ENCODE measurements around the gene TOLLIP. TPM values are rescaled to one million over a fixed set of nuclear protein-coding genes. Genes with fewer than 3 reads are reported as not detected.

The TOLLIP gene
- total RNA-seq, 1 experiment from 2014 or later: 29.5 TPM

GRCh38 chr11:1299621-1300020 is 9.8 kb downstream of the TOLLIP start:
- no peaks in the 10 kb centered on the region for H3K27me3 ChIP-seq (ENCODE audit: insufficient read depth, low read depth)
- H3K36me3 ChIP-seq (ENCODE audit: low read depth): no peaks in the 10 kb centered on the region
- H3K79me2 ChIP-seq (ENCODE audit: low read depth): peaks cover 40% of the 10 kb centered on the region
- H2AFZ ChIP-seq: no peak overlapping the region
- H3K4me1 ChIP-seq (replicated peaks; ENCODE audit: insufficient read depth): peaks cover 23% of the 10 kb centered on the region
- no peaks in the 10 kb centered on the region for H3K9me2 ChIP-seq (ENCODE audit: insufficient read depth)
- 0 out of 2 replicates have a peak overlapping the region, but pooled peaks have one; percentile 16 for H3K27ac ChIP-seq
- no TSS peak for BruUV-seq (replicated peaks)
- H4K20me1 ChIP-seq (ENCODE audit: insufficient read depth): peaks cover 13% of the 10 kb centered on the region
- CTCF ChIA-PET: no interaction called here
- H3K4me3 ChIP-seq: no peak overlapping the region
- no peak for DNase-seq
- peak overlapping the region; percentile 44 for H3K4me2 ChIP-seq
- H3F3A ChIP-seq (ENCODE audit: insufficient read depth, low read depth): peaks cover 9% of the 10 kb centered on the region; the same call in 1 of the 2 replicates
- no peak for TF ChIP-seq CTCF (conservative IDR thresholded peaks at IDR 0.05)
- TF ChIP-seq EZH2 (IDR thresholded peaks at IDR 0.05; ENCODE audit: low read depth): no peak
- POLR2A ChIA-PET (ENCODE audit: unreplicated experiment): no interaction called here
- no peaks in the 10 kb centered on the region for H3K9me3 ChIP-seq (ENCODE audit: insufficient read depth, low read depth)
- intact Hi-C loops (cut with micrococcal nuclease; ENCODE audit: unreplicated experiment): no loop called here

GRCh38 chr11:1298695-1299492 is 10.5 kb downstream of the TOLLIP start:
- POLR2A ChIA-PET (ENCODE audit: unreplicated experiment): no interaction called here
- Histone ChIP-seq H4K20me1 (ENCODE audit: insufficient read depth) (peaks cover 13% of the 10 kb centered on the region), H3K4me3 (no peak overlapping the region), H2AFZ (no peak overlapping the region), H3K27me3 (ENCODE audit: insufficient read depth, low read depth) (no peaks in the 10 kb centered on the region), H3K9me3 (ENCODE audit: insufficient read depth, low read depth) (no peaks in the 10 kb centered on the region), H3K4me2 (peak overlapping the region; percentile 44), H3K79me2 (ENCODE audit: low read depth) (peaks cover 33% of the 10 kb centered on the region), H3K4me1 (replicated peaks; ENCODE audit: insufficient read depth) (peaks cover 16% of the 10 kb centered on the region), H3K36me3 (ENCODE audit: low read depth) (no peaks in the 10 kb centered on the region), H3K27ac (0 out of 2 replicates have a peak overlapping the region, but pooled peaks have one; percentile 16), H3F3A (ENCODE audit: insufficient read depth, low read depth) (peaks cover 7% of the 10 kb centered on the region; the same call in 1 of the 2 replicates), H3K9me2 (ENCODE audit: insufficient read depth) (no peaks in the 10 kb centered on the region)
- CTCF ChIA-PET: no interaction called here
- intact Hi-C loops (cut with micrococcal nuclease; ENCODE audit: unreplicated experiment): no loop called here
- peak; percentile 66 to 75 for DNase-seq
- TF ChIP-seq EZH2 (IDR thresholded peaks at IDR 0.05; ENCODE audit: low read depth) (no peak), CTCF (conservative IDR thresholded peaks at IDR 0.05) (no peak)
- no TSS peak for BruUV-seq (replicated peaks)

- H3K27ac ChIP-seq: no peak overlapping the region
- BruUV-seq (replicated peaks): no TSS peak
Measured at GRCh38 chr11:1297576-1298473, 11.6 kb downstream of the TOLLIP start.

More at GRCh38 chr11:1297576-1298473, 11.6 kb downstream of the TOLLIP start:
- Histone ChIP-seq H3K4me2 (no peak overlapping the region), H3K9me3 (ENCODE audit: insufficient read depth, low read depth) (no peaks in the 10 kb centered on the region), H3K36me3 (ENCODE audit: low read depth) (no peaks in the 10 kb centered on the region), H3K27me3 (ENCODE audit: insufficient read depth, low read depth) (no peaks in the 10 kb centered on the region), H3K79me2 (ENCODE audit: low read depth) (peaks cover 27% of the 10 kb centered on the region), H4K20me1 (ENCODE audit: insufficient read depth) (peaks cover 13% of the 10 kb centered on the region), H3F3A (ENCODE audit: insufficient read depth, low read depth) (peaks cover 4% of the 10 kb centered on the region; the same call in 1 of the 2 replicates), H3K4me3 (no peak overlapping the region), H2AFZ (no peak overlapping the region), H3K9me2 (ENCODE audit: insufficient read depth) (no peaks in the 10 kb centered on the region), H3K4me1 (replicated peaks; ENCODE audit: insufficient read depth) (peaks cover 12% of the 10 kb centered on the region)
- TF ChIP-seq EZH2 (IDR thresholded peaks at IDR 0.05; ENCODE audit: low read depth) (no peak), CTCF (conservative IDR thresholded peaks at IDR 0.05) (no peak)
- intact Hi-C loops (cut with micrococcal nuclease; ENCODE audit: unreplicated experiment): no loop called here
- no peak for DNase-seq
- ChIA-PET CTCF (no interaction called here), POLR2A (ENCODE audit: unreplicated experiment) (no interaction called here)
